Nephron (organoid): ENCODE data around the gene BCAR3.

Experiments used
- H3K27ac Mint-ChIP-seq, 3 experiments: 2 replicates each; pipeline ENCODE4 v1.8.0; 2020; ENCODE audit warnings: mixed read lengths in 3 of 3, mild to moderate bottlenecking in 2 of 3, moderate library complexity in 1 of 3
- H3K27me3 Mint-ChIP-seq: 2 replicates; pipeline ENCODE4 v1.8.0; 2021; ENCODE audit warnings: low read depth, mild to moderate bottlenecking, moderate library complexity, mixed read lengths
- H3K36me3 Mint-ChIP-seq: 2 replicates; pipeline ENCODE4 v1.8.0; 2020; ENCODE audit warnings: low read depth, mixed read lengths
- H3K4me1 Mint-ChIP-seq: 2 replicates; pipeline ENCODE4 v1.8.0; 2020; ENCODE audit warnings: mixed read lengths
- H3K4me3 Mint-ChIP-seq, 3 experiments: 2 replicates each; pipeline ENCODE4 v1.8.0; 2020; ENCODE audit warnings: mild to moderate bottlenecking in 3 of 3, mixed read lengths in 3 of 3, moderate library complexity in 2 of 3
- H3K9me3 Mint-ChIP-seq: 2 replicates; pipeline ENCODE4 v1.8.0; 2020; ENCODE audit warnings: mixed read lengths
- CTCF ChIP-seq, 3 experiments: fragments of 200-600 bp; sonication (generic); IDR thresholded peaks; one replicate each; pipeline ENCODE4 v1.5.0; 2021; ENCODE audit warnings: antibody characterized with exemption in 3 of 3; ENCODE audit not compliant: unreplicated experiment in 3 of 3

Gene BCAR3

GRCh38 chr1:93628681-93629080, 53.0 kb downstream of the BCAR3 start:
- Mint-ChIP-seq H3K27ac (no peak overlapping the region), H3K4me1 (peaks cover 24% of the 10 kb centered on the region), H3K36me3 (no peaks in the 10 kb centered on the region), H3K4me3 (no peak overlapping the region), H3K9me3 (no peaks in the 10 kb centered on the region), H3K27me3 (peaks cover 2% of the 10 kb centered on the region)
- TF ChIP-seq CTCF (IDR thresholded peaks at IDR 0.05; ENCODE audit: unreplicated experiment in 3 of 3), result no peak

GRCh38 chr1:93625582-93626327, 55.9 kb downstream of the BCAR3 start:
- H3K27me3 Mint-ChIP-seq, result peaks cover 3% of the 10 kb centered on the region

GRCh38 chr1:93623875-93624274, 57.8 kb downstream of the BCAR3 start:
- no peaks in the 10 kb centered on the region for H3K9me3 Mint-ChIP-seq
- peaks cover 27% of the 10 kb centered on the region for H3K4me1 Mint-ChIP-seq
- no peak overlapping the region for H3K27ac Mint-ChIP-seq
- TF ChIP-seq CTCF (IDR thresholded peaks at IDR 0.05; ENCODE audit: unreplicated experiment in 3 of 3), result no peak
- no peaks in the 10 kb centered on the region for H3K36me3 Mint-ChIP-seq
- H3K4me3 Mint-ChIP-seq, result no peak overlapping the region
- H3K27me3 Mint-ChIP-seq, result peaks cover 3% of the 10 kb centered on the region

More at GRCh38 chr1:93625582-93626327, 55.9 kb downstream of the BCAR3 start:
- H3K4me3 Mint-ChIP-seq, result no peak overlapping the region
- peak overlapping the region in 2 of 3 experiments; percentile 15 to 56 for H3K27ac Mint-ChIP-seq
- H3K9me3 Mint-ChIP-seq, result no peaks in the 10 kb centered on the region
- H3K36me3 Mint-ChIP-seq, result no peaks in the 10 kb centered on the region
- TF ChIP-seq CTCF (IDR thresholded peaks at IDR 0.05; ENCODE audit: unreplicated experiment in 3 of 3), result no peak
- peaks cover 26% of the 10 kb centered on the region for H3K4me1 Mint-ChIP-seq

GRCh38 chr1:93623436-93623835, 58.2 kb downstream of the BCAR3 start:
- no peaks in the 10 kb centered on the region for H3K36me3 Mint-ChIP-seq
- H3K27me3 Mint-ChIP-seq, result peaks cover 3% of the 10 kb centered on the region
- no peak overlapping the region for H3K27ac Mint-ChIP-seq
- peaks cover 27% of the 10 kb centered on the region for H3K4me1 Mint-ChIP-seq
- H3K4me3 Mint-ChIP-seq, result no peak overlapping the region
- H3K9me3 Mint-ChIP-seq, result no peaks in the 10 kb centered on the region
- TF ChIP-seq CTCF (IDR thresholded peaks at IDR 0.05; ENCODE audit: unreplicated experiment in 3 of 3), result no peak

GRCh38 chr1:93621246-93621645, 60.4 kb downstream of the BCAR3 start:
- Mint-ChIP-seq H3K27ac (no peak overlapping the region), H3K36me3 (no peaks in the 10 kb centered on the region), H3K4me1 (peaks cover 43% of the 10 kb centered on the region), H3K27me3 (peaks cover 3% of the 10 kb centered on the region), H3K4me3 (no peak overlapping the region), H3K9me3 (no peaks in the 10 kb centered on the region)
- no peak for TF ChIP-seq CTCF (IDR thresholded peaks at IDR 0.05; ENCODE audit: unreplicated experiment in 3 of 3)

GRCh38 chr1:93620841-93621210, 60.8 kb downstream of the BCAR3 start:
- H3K27me3 Mint-ChIP-seq, result peaks cover 3% of the 10 kb centered on the region
- peak overlapping the region in 1 of 3 experiments; percentile 9 for H3K27ac Mint-ChIP-seq
- H3K36me3 Mint-ChIP-seq, result no peaks in the 10 kb centered on the region
- no peak overlapping the region for H3K4me3 Mint-ChIP-seq
- H3K4me1 Mint-ChIP-seq, result peaks cover 44% of the 10 kb centered on the region
- TF ChIP-seq CTCF (IDR thresholded peaks at IDR 0.05; ENCODE audit: unreplicated experiment in 3 of 3), result no peak
- no peaks in the 10 kb centered on the region for H3K9me3 Mint-ChIP-seq
